ENCODE measurements around the gene OR13C2.

GRCh38 chr9:104575456-104575855 is 30.0 kb downstream of the OR13C2 start:
- TF ChIP-seq CTCF (conservative IDR thresholded peaks at IDR 0.05 in 1 of 2, IDR thresholded peaks at IDR 0.05 in 1 of 2; ENCODE audit: extremely low read depth in 1 of 2, insufficient read depth in 1 of 2, low read depth in 1 of 2, low read length in 2 of 2) (no peak), EZH2 (IDR thresholded peaks at IDR 0.05; ENCODE audit: borderline replicate concordance, low read length) (no peak)

Measured in mammary epithelial cell (primary cell).